DMS53 (cell line): ENCODE data around the gene MIDN.

ENCODE experiments used
- DNase-seq: peaks from one replicate; lab custom pipeline; 2025; lab: John Stamatoyannopoulos, UW

MIDN gene

DNA sequence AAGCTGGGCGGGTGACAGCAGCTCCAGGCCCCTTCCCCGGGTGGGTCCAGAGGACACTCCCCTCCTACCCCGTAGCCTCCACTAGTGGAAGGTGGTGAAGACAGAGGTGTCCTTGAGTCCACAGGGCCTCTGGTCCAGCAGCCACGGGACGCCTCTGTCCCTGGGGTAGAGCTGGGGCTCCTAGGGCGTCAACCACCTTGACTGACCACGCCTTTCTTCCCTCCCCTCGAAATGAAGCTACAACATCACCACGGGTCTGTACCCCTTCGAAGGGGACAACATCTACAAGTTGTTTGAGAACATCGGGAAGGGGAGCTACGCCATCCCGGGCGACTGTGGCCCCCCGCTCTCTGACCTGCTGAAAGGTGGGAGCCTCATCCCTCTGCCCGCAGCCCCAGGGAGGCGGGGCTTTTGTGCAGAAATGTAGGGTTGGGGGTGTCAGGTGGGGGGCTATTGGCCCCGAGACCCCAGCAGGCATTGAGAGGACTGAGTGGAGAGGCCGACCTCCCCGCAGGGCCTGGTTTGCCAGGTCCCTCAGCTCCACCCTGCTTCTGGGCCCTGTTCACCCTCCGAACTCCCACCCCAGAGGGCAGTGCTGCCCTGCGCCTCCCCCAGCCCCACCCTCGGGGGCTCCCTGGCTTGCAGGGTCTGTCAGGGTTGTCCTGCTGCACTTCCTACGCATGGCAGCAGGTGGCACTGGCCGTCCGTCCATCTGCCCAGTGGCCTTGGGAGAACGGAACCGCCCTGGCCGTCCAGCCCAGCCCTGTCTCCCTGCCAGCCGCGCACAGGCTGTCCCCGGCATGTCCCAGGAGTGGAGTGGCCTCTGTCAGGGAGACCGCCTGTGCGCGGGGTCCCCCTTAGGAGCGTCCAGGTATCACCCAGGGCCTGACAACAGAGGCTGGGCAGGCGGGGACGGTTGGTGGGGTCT is 27.1 kb upstream of the MIDN start:
- DNase-seq, result peak; percentile 61

DNA sequence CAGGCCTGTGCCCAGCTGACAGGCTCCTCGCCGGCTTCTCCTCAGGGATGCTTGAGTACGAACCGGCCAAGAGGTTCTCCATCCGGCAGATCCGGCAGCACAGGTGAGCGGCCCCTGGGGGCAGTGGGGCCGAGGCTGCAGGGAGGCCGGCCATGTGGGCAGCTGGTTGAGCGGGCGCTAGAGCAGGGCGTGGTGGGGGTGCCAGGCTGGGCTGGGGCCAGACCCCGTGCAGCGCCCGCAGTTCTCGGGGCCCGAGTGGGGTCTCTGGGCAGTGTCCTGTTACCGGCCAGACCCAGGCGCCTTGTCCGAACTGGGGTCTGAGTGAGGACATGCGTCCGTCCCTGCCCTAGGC is 26.5 kb upstream of the MIDN start:
- DNase-seq, result no peak

DNA sequence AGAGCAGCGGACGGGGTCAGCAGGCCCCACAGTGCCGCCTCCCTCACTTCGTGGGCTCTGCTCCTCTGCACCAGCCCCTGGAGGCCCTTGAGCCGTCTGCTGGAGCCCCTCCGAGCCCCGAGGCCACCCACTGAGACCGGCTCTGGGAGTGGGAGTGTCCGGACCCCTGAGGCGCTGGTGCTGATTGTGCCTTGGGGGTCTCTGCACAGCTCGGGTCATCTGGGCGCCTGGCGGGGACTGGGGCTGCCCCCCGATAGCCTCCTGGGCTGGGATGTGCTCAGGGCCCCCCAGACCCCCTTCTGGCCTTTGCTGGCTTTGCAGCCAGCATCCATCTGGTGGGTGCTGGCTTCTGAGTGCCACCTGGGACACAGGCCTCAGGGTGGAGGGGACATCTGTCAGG is 26.0 kb upstream of the MIDN start:
- DNase-seq, result no peak

DNA sequence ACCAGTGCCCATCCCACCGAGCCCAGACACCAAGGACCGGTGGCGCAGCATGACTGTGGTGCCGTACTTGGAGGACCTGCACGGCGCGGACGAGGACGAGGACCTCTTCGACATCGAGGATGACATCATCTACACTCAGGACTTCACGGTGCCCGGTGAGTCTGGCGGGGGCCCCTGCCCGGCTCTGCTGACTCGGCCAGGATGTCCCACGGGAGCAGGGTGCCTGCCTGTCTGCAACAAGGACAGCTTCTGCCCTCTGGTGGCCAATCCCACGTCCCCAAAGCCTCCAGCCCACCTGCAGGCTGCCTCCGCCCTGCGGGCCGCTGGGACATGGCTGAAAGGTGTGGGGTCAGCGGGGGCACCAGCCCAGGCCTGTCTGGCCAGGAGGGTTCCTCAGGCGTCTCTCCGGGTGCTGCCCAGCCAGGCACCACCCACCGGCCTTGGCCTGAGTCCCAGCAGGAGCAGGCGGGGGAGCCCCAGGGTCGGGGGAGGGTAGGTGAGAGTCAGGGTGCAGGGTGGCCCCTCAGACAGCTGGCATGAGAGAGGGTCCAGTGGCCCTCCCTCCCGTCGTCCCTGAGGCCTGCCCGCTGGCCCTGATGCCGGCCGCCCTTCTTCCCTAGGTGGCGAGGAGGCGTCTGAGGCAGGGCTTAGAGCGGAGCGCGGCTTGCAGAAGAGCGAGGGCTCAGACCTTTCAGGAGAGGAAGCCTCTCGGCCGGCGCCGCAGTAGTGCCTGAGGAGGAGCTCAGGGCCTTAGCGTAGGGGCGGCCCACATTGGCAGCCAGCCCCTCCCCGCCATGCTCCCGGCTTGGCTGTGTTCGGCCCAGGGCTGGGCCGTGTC is 25.1 kb upstream of the MIDN start:
- peak; percentile 46 for DNase-seq

DNA sequence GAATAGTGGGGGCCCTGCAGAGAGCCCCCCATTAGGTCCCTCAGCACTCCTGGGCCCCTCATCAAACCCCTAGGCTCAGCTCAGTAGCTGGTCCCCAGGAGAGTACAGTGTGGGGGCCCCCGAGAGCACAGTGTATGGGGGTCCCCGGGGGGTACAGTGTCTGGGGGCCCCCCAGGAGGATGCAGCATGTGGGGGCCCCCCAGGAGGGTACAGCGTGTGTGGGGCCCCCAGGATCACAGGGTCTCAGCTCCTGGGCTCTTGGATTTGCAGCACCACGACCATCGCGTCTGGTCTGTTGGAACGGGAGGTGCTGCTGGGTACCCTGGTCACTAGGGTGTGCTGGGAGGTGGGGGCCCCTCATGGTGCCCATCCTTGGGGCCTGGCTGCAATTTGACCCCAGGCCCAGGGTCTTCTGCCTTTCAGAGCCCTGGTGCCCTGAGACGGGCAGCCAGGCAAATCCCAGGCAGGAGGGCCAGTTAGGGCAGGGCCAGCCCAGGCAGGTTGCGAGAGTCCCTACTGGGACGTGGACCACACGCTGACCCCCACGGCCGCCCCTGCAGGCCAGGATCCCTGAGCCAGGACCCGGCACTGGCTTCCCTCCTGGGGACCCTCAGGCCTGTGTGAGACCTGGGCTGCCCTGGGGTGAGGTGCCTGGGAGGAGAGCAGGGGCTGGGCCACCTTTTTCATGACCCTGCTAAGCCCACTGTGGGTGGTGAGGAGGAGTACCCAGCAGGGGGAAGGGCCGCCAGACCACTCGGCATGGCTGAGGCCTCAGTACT is 24.1 kb upstream of the MIDN start:
- DNase-seq, result no peak

DNA sequence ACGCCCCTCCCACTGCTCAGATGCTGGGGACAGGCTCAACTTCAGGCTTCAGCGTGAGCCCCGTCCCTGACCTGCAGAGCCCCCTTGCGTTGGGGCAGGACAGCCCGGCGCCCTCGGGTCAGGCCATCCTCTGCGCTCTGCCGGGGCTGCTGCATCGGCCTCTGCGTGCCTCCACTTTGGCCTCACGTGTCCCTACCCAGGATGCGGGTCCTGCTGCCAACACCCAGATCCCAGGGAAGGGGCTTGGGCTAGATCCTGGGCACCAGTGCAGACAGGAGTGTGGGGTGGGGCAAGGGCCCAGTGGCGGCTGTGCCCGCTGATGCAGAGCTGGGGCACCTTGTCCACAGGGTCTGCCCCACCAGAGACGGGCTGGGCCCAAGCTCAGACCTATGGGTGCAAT is 23.5 kb upstream of the MIDN start:
- DNase-seq, result no peak

DNA sequence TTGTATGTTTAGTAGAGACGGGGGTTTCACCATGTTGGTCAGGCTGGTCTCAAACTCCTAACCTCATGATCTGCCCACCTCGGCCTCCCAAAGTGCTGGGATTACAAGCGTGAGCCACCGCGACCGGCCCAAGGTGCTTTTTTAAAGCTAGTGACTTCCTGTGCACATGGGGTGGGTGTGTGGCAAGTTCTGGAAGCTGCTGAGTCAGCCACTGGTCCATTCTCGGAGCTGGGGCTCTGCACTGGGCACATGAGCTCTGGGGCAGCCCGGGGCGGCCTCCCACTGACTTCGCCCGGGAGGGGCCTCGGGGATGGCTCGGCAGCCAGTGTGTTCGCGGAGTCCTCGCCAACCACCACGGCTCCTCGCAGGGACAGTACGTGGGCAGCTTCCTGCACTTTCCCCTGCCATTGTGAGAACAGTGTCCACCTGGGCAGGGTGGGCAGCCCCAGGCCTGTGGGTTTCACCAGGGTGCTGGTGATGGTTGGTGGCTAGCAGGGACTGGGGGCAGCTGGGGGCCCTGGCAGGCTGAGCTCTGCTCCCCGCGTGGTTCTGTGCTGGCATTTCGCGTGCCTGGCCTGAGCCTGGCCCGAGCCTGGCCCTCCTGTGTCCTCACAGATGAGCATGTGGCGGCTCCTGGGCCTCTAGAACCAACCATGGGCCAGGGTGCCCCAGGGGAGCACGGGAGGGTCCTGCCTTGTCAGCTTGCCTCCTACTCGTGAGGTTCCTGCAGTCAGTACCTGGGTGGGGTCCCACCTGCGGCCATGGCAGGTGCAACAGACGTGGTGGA is 22.8 kb upstream of the MIDN start:
- DNase-seq, result no peak

DNA sequence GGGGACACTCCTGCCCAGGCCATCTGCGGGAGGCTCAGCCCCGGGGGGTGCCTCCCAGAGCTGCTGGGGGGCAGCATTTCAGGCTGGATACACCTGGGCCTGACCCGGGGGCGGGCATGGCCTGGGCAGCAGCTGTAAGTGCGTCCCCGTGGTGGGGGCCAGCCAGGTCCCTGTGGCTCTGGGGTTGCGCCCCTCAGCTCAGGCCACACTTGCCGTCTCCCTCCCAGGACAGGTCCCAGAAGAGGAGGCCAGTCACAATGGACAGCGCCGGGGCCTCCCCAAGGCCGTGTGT is 22.2 kb upstream of the MIDN start:
- no peak for DNase-seq

- DNase-seq, result no peak
Observed at GRCh38 chr19:1226522-1227303, 21.7 kb upstream of the MIDN start.

DNA sequence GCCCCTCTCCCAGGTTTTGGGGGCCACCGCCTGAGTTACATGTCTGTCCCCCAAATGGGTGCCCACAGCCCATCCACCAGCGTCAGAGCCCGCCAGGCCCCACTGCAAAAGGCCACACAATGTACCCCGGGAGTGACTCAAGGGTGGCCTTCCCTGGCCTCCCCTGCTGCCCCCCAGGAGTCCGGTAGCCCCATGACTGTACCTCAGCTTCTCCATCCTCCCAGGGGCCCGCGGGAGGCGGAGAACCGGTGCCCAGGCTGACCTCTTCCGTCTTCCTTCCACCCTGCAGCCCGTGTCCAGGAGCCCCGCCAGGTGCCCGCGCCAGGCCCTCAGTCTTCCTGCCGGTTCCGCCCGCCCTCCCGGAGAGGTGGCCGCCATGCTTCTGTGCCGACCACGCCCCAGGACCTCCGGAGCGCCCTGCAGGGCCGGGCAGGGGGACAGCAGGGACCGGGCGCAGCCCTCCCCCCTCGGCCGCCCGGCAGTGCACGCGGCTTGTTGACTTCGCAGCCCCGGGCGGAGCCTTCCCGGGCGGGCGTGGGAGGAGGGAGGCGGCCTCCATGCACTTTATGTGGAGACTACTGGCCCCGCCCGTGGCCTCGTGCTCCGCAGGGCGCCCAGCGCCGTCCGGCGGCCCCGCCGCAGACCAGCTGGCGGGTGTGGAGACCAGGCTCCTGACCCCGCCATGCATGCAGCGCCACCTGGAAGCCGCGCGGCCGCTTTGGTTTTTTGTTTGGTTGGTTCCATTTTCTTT is 20.9 kb upstream of the MIDN start:
- no peak for DNase-seq

GRCh38 chr19:1228161-1228957 is 20.0 kb upstream of the MIDN start:
- no peak for DNase-seq

DNA sequence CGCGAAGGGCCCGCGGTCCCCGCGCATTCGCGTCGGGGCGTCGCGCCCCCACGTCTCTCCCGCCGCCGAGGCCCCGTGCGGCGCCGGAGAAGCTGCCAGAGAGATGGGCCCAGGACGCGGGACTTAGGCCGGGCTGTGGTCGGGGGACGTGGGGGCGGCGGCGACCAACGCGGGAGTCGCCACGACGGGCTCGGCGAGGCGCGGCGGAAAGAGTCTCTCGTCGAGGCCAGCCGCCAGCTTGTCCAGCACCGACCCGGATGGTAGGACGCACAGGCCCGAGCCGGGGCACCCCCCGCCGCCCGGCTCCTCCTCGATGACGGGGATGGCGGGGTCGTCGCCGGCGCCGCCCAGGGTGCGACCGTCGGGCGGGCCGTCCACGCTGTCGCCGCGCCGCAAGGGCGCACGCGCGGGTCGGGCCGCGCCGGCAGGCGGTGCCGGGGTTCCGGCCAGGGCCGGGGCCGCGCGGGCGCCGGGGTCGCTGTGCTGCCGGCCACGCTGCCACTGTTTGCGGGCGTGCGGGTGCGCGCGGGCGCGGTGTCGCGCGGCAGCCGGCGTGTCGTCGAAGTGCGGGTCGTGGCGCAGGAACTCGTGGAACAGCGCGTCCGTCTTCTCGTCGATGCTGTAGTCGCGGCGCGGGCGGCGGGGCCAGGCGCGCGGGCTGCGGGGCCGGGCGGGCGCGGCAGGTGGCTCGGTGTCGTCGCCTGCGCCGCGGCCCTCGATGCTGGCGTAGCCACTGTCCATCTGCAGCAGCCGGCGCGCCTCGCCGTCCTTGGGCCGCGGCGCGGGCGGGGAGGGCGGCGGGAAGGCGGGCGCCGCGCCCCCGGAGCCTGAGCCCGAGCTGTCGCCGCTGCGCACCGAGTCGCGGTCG is 19.1 kb upstream of the MIDN start:
- DNase-seq, result no peak

DNA sequence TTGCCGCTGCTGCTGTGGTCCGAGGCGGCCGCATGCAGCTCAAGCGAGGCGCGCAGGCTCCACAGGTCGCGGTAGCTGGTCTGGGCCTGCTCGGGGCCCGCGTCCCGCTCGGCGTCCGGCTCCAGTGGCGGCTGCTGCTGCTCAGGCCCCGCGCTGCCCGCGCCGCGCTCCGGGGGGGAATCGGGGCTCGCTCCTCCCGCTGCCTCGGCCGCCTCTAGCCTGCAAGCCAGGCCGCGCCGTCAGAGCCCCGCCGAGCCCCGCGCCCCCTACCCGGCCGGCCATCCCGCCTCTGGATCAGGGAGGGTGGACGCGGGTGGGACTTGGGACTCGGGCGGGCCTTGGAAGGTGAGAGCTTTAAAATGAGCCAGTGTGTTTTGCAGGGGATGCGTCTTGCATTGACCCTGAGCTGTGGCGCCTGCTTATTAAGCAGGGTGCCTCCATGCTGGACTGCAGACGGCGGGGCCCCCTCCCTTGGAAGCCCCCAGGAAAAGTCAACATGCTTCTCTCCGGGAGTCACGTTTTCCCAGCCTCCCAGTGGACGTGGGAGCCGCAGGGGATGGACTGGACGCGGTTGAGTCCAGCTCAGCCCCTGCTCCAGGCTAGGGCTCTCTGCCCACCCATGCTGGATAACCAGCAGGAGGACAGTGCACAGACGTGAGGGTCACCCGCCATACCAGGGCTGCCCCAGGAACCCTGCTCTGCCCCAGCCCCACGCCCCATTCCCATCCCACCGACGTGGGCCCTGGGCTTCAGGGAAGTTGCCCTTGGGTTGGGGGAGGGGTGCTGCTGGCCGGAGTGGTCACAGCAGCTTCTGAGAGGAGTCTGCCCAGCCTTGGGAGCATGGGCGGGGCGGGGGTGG is 18.2 kb upstream of the MIDN start:
- DNase-seq, result no peak

DNA sequence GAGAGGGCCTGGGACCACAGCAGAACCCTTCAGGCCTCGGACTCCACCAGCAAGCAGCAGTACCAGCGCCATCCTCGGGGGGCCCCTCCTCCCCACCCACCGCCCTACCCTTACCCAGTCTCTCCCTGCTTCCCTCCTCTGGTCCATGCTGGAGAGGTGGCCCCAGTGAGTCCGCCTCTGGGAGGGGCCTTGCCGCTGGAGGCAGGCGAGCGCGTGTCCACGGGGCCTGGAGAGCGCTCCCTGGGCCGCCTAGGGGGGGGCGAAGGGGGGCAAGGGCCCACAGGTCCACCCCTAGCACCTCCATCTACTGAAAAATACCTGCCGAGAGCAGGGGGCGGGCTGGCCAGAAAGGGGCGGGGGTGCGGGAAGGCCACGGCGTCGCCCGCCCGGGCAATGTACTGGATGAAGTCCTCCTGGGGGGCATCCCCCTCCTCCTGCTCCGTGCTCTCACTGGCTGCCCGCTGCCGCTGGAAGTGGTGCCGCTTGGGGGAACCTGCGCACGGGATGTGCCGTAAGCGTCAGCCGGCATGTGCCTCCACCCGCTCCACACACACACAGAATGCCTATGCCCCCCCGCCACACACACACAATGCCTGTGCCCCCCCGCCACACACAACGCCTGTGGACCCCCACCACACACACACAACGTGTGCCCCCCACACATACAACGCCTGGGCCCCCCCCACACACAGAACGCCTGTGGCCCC is 17.4 kb upstream of the MIDN start:
- no peak for DNase-seq

DNA sequence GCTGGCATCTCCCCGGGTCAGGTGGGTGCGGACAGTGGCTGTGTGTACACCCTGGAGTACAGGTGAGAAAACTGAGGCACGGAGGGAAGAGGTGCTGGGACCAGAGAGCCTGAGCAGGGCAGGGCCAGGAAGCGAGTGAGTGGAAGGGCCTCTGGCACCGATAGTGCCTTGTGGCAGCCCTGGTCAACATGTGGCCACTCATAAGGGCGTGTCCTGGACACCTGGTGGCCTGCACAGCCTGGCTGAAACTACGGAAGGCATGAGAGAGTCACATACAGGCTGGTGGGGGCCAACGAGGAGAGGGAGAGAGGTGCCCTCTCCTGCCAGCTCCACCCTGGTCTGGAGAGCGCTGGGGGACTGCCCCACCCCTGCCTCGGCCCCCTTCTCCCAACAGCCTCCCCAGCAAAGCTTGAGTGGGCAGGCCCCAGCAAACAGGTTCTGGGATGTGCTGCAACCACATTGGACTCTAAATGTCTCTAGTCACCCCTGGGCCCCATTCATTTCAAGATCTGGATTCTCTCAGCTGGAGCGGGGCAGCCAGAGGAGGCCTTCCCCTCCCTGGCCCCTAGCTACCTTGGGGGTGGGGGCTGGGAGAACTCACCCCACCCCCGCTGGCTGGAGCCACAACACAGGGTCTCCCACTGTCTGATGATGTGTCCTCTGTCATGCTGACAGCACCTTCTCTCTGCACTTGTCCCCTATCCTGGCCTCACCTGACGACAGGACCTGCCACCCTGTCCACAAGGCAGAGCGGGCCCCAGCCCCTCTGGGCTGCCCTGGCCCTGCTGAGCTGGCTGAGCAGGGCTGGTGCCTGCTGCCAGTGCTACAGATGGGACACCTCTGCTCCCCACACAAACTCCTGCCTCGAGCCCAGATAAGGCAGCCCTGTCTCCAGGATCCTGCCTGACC is 16.4 kb upstream of the MIDN start:
- peak; percentile 52 for DNase-seq

- DNase-seq, result no peak
Observed at GRCh38 chr19:1232652-1233072, 15.7 kb upstream of the MIDN start.
